GM23338 (cell line): Measurements from ENCODE around the gene CCDC170. TPM values are rescaled to one million over a fixed set of nuclear protein-coding genes. Genes with fewer than 3 reads are reported as not detected.

ENCODE experiments used
- ATAC-seq: fragments of 200-7000 bp; cut with Tn5 transposase; 3 replicates; pipeline ENCODE4 v1.9.1; 2020
- DNase-seq: peaks from one replicate; pipeline ENCODE4 v3.0.0-alpha.2; 2015; ENCODE audit warnings: low spot score
- H2AFZ ChIP-seq: fragments of 200-600 bp; sonication (generic); 2 replicates; pipeline ENCODE4 v1.8.0; 2016; ENCODE audit warnings: antibody characterized with exemption, mild to moderate bottlenecking, moderate library complexity
- H3F3A ChIP-seq: fragments of 200-600 bp; sonication (generic); replicated peaks from 2 replicates; pipeline ENCODE4 v1.8.0; 2017; ENCODE audit warnings: antibody characterized with exemption, mixed run types, low read depth
- H3K27ac ChIP-seq: fragments of 200-600 bp; sonication (generic); 2 replicates; pipeline ENCODE4 v1.6.1; 2016; ENCODE audit warnings: low read depth
- H3K27me3 ChIP-seq: fragments of 200-600 bp; sonication (generic); 2 replicates; pipeline ENCODE4 v1.8.0; 2016; ENCODE audit warnings: mild to moderate bottlenecking, mixed run types, moderate library complexity; ENCODE audit not compliant: insufficient read depth
- H3K36me3 ChIP-seq: fragments of 200-600 bp; sonication (generic); 2 replicates; pipeline ENCODE4 v1.8.0; 2016; ENCODE audit warnings: mild to moderate bottlenecking; ENCODE audit not compliant: insufficient read depth
- H3K4me1 ChIP-seq: fragments of 200-600 bp; sonication (generic); 2 replicates; pipeline ENCODE4 v1.8.0; 2016; ENCODE audit warnings: mild to moderate bottlenecking, moderate library complexity; ENCODE audit not compliant: insufficient read depth
- H3K4me2 ChIP-seq: fragments of 200-600 bp; sonication (generic); 2 replicates; pipeline ENCODE4 v1.7.1; 2017; ENCODE audit warnings: mixed run types
- H3K4me3 ChIP-seq: fragments of 200-600 bp; sonication (generic); 2 replicates; pipeline ENCODE4 v1.6.1; 2016; ENCODE audit warnings: mixed run types
- H3K79me2 ChIP-seq: fragments of 200-600 bp; sonication (generic); replicated peaks from 2 replicates; pipeline ENCODE4 v1.8.0; 2017; ENCODE audit warnings: mild to moderate bottlenecking; ENCODE audit not compliant: insufficient read depth
- H3K9me2 ChIP-seq: fragments of 200-600 bp; sonication (generic); 2 replicates; pipeline ENCODE4 v1.8.0; 2017; ENCODE audit not compliant: insufficient read depth
- H4K20me1 ChIP-seq: fragments of 200-600 bp; sonication (generic); replicated peaks from 2 replicates; pipeline ENCODE4 v1.8.0; 2017; ENCODE audit warnings: mild to moderate bottlenecking; ENCODE audit not compliant: insufficient read depth
- H3K27ac Mint-ChIP-seq: 2 replicates; pipeline ENCODE4 v1.8.0; 2020; ENCODE audit warnings: inconsistent platforms, mild to moderate bottlenecking, moderate library complexity, mixed read lengths
- H3K27me3 Mint-ChIP-seq: 3 replicates; pipeline ENCODE4 v1.8.0; 2022; ENCODE audit warnings: low read depth, mild to moderate bottlenecking, moderate library complexity, mixed read lengths, inconsistent platforms; ENCODE audit not compliant: insufficient read depth, poor library complexity
- H3K36me3 Mint-ChIP-seq: 3 replicates; pipeline ENCODE4 v1.8.0; 2021; ENCODE audit warnings: low read depth, mild to moderate bottlenecking, inconsistent platforms, moderate library complexity, mixed read lengths
- H3K4me1 Mint-ChIP-seq: 3 replicates; pipeline ENCODE4 v1.8.0; 2020; ENCODE audit warnings: mild to moderate bottlenecking, inconsistent platforms, mixed read lengths
- H3K4me3 Mint-ChIP-seq: 3 replicates; pipeline ENCODE4 v1.8.0; 2021; ENCODE audit warnings: moderate library complexity, mild to moderate bottlenecking, inconsistent platforms, mixed read lengths
- H3K9me3 Mint-ChIP-seq: 3 replicates; pipeline ENCODE4 v1.8.0; 2020; ENCODE audit warnings: moderate library complexity, mild to moderate bottlenecking, inconsistent platforms, mixed read lengths
- EZH2 ChIP-seq: fragments of 200-600 bp; sonication (generic); IDR thresholded peaks from one replicate; pipeline ENCODE4 v1.8.0; 2017; ENCODE audit warnings: antibody characterized with exemption, mild to moderate bottlenecking, low read depth; ENCODE audit not compliant: unreplicated experiment
- ZNF331 ChIP-seq: fragments of 250-450 bp; sonication (Bioruptor Pico); IDR thresholded peaks from 2 replicates; pipeline ENCODE4 v1.5.0; 2020; ENCODE audit warnings: low read depth, mild to moderate bottlenecking, moderate library complexity
- polyA plus RNA-seq: library from polyadenylated mRNA; unstranded; fragments of >200 nt; fragmentation: Nextera tagmentation; extraction: Ambion mirVana; gene quantifications from 2 replicates; pipeline ENCODE4 v1.2.1, GENCODE V29; 2016
- total RNA-seq: library from RNA; depleted of rRNA; stranded (reverse); fragments of >200 nt; shearing (Covaris generic); gene quantifications from 2 replicates; pipeline ENCODE4 v1.2.3, GENCODE V29; 2014
- TF ChIP-seq, protein P1 (sequence below): fragments of 250-450 bp; sonication (Bioruptor Pico); IDR thresholded peaks from 2 replicates; pipeline ENCODE4 v1.5.0; 2020; ENCODE audit warnings: mild to moderate bottlenecking, moderate library complexity

Gene CCDC170
- total and polyA plus RNA-seq, 2 experiments from 2014 or later = 0.18 TPM; not detected in 1

DNA sequence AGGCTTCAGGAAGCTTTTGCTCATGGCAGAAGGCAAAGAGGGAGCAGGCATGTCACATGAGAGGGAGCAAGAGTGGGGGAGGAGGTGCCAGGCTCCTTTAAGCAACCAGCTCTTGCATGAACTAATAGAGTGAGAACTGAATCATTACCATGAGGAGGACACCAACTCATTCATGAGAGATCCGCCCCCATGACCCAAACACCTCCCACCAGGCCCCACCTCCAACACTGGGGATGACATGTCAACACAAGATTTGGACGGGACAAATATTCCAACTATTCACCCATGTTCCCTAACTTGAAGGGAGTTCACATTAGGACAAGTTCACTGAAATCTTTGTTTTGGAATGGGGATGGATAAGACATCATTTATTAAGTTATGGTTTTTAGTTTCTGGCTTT, 158.5 kb downstream of the CCDC170 start:
- TF ChIP-seq, protein P1, sequence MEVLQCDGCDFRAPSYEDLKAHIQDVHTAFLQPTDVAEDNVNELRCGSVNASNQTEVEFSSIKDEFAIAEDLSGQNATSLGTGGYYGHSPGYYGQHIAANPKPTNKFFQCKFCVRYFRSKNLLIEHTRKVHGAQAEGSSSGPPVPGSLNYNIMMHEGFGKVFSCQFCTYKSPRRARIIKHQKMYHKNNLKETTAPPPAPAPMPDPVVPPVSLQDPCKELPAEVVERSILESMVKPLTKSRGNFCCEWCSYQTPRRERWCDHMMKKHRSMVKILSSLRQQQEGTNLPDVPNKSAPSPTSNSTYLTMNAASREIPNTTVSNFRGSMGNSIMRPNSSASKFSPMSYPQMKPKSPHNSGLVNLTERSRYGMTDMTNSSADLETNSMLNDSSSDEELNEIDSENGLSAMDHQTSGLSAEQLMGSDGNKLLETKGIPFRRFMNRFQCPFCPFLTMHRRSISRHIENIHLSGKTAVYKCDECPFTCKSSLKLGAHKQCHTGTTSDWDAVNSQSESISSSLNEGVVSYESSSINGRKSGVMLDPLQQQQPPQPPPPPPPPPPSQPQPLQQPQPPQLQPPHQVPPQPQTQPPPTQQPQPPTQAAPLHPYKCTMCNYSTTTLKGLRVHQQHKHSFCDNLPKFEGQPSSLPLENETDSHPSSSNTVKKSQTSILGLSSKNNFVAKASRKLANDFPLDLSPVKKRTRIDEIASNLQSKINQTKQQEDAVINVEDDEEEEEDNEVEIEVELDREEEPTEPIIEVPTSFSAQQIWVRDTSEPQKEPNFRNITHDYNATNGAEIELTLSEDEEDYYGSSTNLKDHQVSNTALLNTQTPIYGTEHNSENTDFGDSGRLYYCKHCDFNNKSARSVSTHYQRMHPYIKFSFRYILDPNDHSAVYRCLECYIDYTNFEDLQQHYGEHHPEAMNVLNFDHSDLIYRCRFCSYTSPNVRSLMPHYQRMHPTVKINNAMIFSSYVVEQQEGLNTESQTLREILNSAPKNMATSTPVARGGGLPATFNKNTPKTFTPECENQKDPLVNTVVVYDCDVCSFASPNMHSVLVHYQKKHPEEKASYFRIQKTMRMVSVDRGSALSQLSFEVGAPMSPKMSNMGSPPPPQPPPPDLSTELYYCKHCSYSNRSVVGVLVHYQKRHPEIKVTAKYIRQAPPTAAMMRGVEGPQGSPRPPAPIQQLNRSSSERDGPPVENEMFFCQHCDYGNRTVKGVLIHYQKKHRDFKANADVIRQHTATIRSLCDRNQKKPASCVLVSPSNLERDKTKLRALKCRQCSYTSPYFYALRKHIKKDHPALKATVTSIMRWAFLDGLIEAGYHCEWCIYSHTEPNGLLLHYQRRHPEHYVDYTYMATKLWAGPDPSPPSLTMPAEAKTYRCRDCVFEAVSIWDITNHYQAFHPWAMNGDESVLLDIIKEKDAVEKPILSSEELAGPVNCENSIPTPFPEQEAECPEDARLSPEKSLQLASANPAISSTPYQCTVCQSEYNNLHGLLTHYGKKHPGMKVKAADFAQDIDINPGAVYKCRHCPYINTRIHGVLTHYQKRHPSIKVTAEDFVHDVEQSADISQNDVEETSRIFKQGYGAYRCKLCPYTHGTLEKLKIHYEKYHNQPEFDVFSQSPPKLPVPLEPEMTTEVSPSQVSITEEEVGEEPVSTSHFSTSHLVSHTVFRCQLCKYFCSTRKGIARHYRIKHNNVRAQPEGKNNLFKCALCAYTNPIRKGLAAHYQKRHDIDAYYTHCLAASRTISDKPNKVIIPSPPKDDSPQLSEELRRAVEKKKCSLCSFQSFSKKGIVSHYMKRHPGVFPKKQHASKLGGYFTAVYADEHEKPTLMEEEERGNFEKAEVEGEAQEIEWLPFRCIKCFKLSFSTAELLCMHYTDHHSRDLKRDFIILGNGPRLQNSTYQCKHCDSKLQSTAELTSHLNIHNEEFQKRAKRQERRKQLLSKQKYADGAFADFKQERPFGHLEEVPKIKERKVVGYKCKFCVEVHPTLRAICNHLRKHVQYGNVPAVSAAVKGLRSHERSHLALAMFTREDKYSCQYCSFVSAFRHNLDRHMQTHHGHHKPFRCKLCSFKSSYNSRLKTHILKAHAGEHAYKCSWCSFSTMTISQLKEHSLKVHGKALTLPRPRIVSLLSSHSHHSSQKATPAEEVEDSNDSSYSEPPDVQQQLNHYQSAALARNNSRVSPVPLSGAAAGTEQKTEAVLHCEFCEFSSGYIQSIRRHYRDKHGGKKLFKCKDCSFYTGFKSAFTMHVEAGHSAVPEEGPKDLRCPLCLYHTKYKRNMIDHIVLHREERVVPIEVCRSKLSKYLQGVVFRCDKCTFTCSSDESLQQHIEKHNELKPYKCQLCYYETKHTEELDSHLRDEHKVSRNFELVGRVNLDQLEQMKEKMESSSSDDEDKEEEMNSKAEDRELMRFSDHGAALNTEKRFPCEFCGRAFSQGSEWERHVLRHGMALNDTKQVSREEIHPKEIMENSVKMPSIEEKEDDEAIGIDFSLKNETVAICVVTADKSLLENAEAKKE = no peak
- Histone ChIP-seq H3K4me3 (no peak overlapping the region), H3K27ac (no peak overlapping the region), H3F3A (no peaks in the 10 kb centered on the region), H3K4me1 (peaks cover 4% of the 10 kb centered on the region; the same call in 1 of the 2 replicates), H2AFZ (no peak overlapping the region), H4K20me1 (no peaks in the 10 kb centered on the region), H3K4me2 (no peak overlapping the region), H3K79me2 (no peaks in the 10 kb centered on the region), H3K27me3 (no peaks in the 10 kb centered on the region), H3K9me2 (no peaks in the 10 kb centered on the region), H3K36me3 (no peaks in the 10 kb centered on the region)
- peaks cover 14% of the 10 kb centered on the region for H3K4me1 Mint-ChIP-seq
- peaks cover 3% of the 10 kb centered on the region for H3K27me3 Mint-ChIP-seq
- H3K36me3 Mint-ChIP-seq = peaks cover 7% of the 10 kb centered on the region; the same call in 2 of the 3 replicates
- no peak for ATAC-seq
- H3K9me3 Mint-ChIP-seq = peaks cover 18% of the 10 kb centered on the region
- no peak for DNase-seq
- H3K4me3 Mint-ChIP-seq = no peak overlapping the region
- no peak overlapping the region for H3K27ac Mint-ChIP-seq

- H3K4me2 ChIP-seq = no peak overlapping the region
- Mint-ChIP-seq H3K4me1 (peaks cover 3% of the 10 kb centered on the region; the same call in 2 of the 3 replicates), H3K27ac (no peak overlapping the region), H3K36me3 (peaks cover 7% of the 10 kb centered on the region; the same call in 2 of the 3 replicates), H3K27me3 (peaks cover 3% of the 10 kb centered on the region), H3K4me3 (no peak overlapping the region), H3K9me3 (peaks cover 18% of the 10 kb centered on the region)
- no peak for DNase-seq
- no peaks in the 10 kb centered on the region for H3K9me2 ChIP-seq
- no peak overlapping the region for H3K27ac ChIP-seq
- no peak overlapping the region for H3K4me3 ChIP-seq
- H3K79me2 ChIP-seq = no peaks in the 10 kb centered on the region
- H4K20me1 ChIP-seq = no peaks in the 10 kb centered on the region
- no peaks in the 10 kb centered on the region for H3K27me3 ChIP-seq
- no peaks in the 10 kb centered on the region for H3K36me3 ChIP-seq
- no peak for TF ChIP-seq ZNF331 (CRISPR knock-in tag)
- TF ChIP-seq EZH2 = no peak
- H3K4me1 ChIP-seq = no peaks in the 10 kb centered on the region
- ATAC-seq = no peak
- H2AFZ ChIP-seq = no peak overlapping the region
- H3F3A ChIP-seq = no peaks in the 10 kb centered on the region
These were observed 161.3 kb downstream of the CCDC170 start for GRCh38 chr6:151655099-151655498.
